ENCODE results near the gene PPM1J.
A peak's percentile ranks its signal among the peaks of the same experiment; 100 is the strongest.
"Not testable (repeated sequence)": the region's sequence is repeated elsewhere in the genome, so short reads cannot be mapped to it uniquely, and the experiment has no call there.

The PPM1J gene

GRCh38 chr1:112715264-112716053 lies at the start of gene PPM1J:
TSS of gene PPM1J (minus strand) at chr1:112715332. CDS start at chr1:112715301, 31 bp downstream.
- DNase-seq, result peak; percentile 30

GRCh38 chr1:112762541-112763500 lies 47.7 kb upstream of the PPM1J start:
- no peak for DNase-seq

GRCh38 chr1:112761714-112762480 lies 46.8 kb upstream of the PPM1J start:
- DNase-seq, result no peak

GRCh38 chr1:112759228-112759627 lies 44.1 kb upstream of the PPM1J start:
- no peak for DNase-seq

GRCh38 chr1:112754116-112754628 lies 39.0 kb upstream of the PPM1J start:
- DNase-seq, result no peak

GRCh38 chr1:112748396-112748795 lies 33.3 kb upstream of the PPM1J start:
- DNase-seq, result no peak

- DNase-seq, result no peak
Observed at GRCh38 chr1:112744009-112744578, 29.0 kb upstream of the PPM1J start.

- no peak for DNase-seq
Observed at GRCh38 chr1:112743174-112744008, 28.3 kb upstream of the PPM1J start.

- no peak for DNase-seq
Observed at GRCh38 chr1:112737573-112737972, 22.4 kb upstream of the PPM1J start.

- DNase-seq, result no peak
Observed at GRCh38 chr1:112735752-112736151, 20.6 kb upstream of the PPM1J start.

- DNase-seq, result no peak
Observed at GRCh38 chr1:112731451-112731850, 16.3 kb upstream of the PPM1J start.

GRCh38 chr1:112729909-112730308 lies 14.8 kb upstream of the PPM1J start:
- DNase-seq, result no peak

GRCh38 chr1:112729011-112729410 lies 13.9 kb upstream of the PPM1J start:
- not testable (repeated sequence) for DNase-seq

- DNase-seq, result not testable (repeated sequence)
Observed at GRCh38 chr1:112728306-112728971, 13.3 kb upstream of the PPM1J start.

- DNase-seq, result no peak
Observed at GRCh38 chr1:112727716-112728115, 12.6 kb upstream of the PPM1J start.

GRCh38 chr1:112724240-112724639 lies 9.1 kb upstream of the PPM1J start:
- not testable (repeated sequence) for DNase-seq

- DNase-seq, result no peak
Observed at GRCh38 chr1:112723511-112723839, 8.3 kb upstream of the PPM1J start.

GRCh38 chr1:112722601-112723510 lies 7.7 kb upstream of the PPM1J start:
- no peak for DNase-seq

GRCh38 chr1:112721966-112722524 lies 6.9 kb upstream of the PPM1J start:
- no peak for DNase-seq
